Osteocyte (in vitro differentiated cells): ENCODE measurements around the gene ARID5A. TPM values are rescaled to one million over a fixed set of nuclear protein-coding genes. Genes with fewer than 3 reads are reported as not detected.

ENCODE experiments used
- DNase-seq: peaks from one replicate; pipeline ENCODE4 v3.0.0; 2021; ENCODE audit warnings: mixed read lengths; ENCODE audit not compliant: unreplicated experiment; ENCODE audit errors: extremely low spot score
- H3K27ac Mint-ChIP-seq: one replicate; pipeline ENCODE4 v1.8.0; 2021; ENCODE audit warnings: mild to moderate bottlenecking, mixed read lengths; ENCODE audit not compliant: unreplicated experiment
- H3K27me3 Mint-ChIP-seq: one replicate; pipeline ENCODE4 v1.8.0; 2021; ENCODE audit warnings: mixed read lengths; ENCODE audit not compliant: unreplicated experiment
- H3K36me3 Mint-ChIP-seq: one replicate; pipeline ENCODE4 v1.8.0; 2021; ENCODE audit warnings: mixed read lengths; ENCODE audit not compliant: unreplicated experiment
- H3K4me1 Mint-ChIP-seq: one replicate; pipeline ENCODE4 v1.8.0; 2021; ENCODE audit warnings: mixed read lengths; ENCODE audit not compliant: unreplicated experiment
- H3K4me3 Mint-ChIP-seq: one replicate; pipeline ENCODE4 v1.8.0; 2021; ENCODE audit warnings: mild to moderate bottlenecking, moderate library complexity, mixed read lengths; ENCODE audit not compliant: unreplicated experiment
- H3K9me3 Mint-ChIP-seq: one replicate; pipeline ENCODE4 v1.8.0; 2021; ENCODE audit warnings: mixed read lengths; ENCODE audit not compliant: unreplicated experiment
- CTCF ChIP-seq: fragments of 200-600 bp; sonication (generic); IDR thresholded peaks from 2 replicates; pipeline ENCODE4 v1.5.0; 2021; ENCODE audit warnings: antibody characterized with exemption, mild to moderate bottlenecking, moderate library complexity
- total RNA-seq: library from RNA; stranded (reverse); gene quantifications from 2 replicates; pipeline ENCODE4 v1.2.1, GENCODE V29; 2021

The ARID5A gene
- total RNA-seq, 1 donor from 2014 or later: 25.9 TPM

GRCh38 chr2:96594282-96594681, 57.7 kb downstream of the ARID5A start:
- no peak overlapping the region for H3K27ac Mint-ChIP-seq
- no peak for TF ChIP-seq CTCF
- H3K36me3 Mint-ChIP-seq: peaks cover 46% of the 10 kb centered on the region
- DNase-seq: no peak
- no peak overlapping the region for H3K4me3 Mint-ChIP-seq
- no peaks in the 10 kb centered on the region for H3K27me3 Mint-ChIP-seq
- no peaks in the 10 kb centered on the region for H3K9me3 Mint-ChIP-seq
- H3K4me1 Mint-ChIP-seq: no peaks in the 10 kb centered on the region

- Mint-ChIP-seq H3K4me1 (no peaks in the 10 kb centered on the region), H3K36me3 (peaks cover 49% of the 10 kb centered on the region), H3K27me3 (no peaks in the 10 kb centered on the region), H3K9me3 (no peaks in the 10 kb centered on the region), H3K27ac (no peak overlapping the region), H3K4me3 (no peak overlapping the region)
- DNase-seq: no peak
- no peak for TF ChIP-seq CTCF
Measured at GRCh38 chr2:96594691-96595152, 58.2 kb downstream of the ARID5A start.

DNA sequence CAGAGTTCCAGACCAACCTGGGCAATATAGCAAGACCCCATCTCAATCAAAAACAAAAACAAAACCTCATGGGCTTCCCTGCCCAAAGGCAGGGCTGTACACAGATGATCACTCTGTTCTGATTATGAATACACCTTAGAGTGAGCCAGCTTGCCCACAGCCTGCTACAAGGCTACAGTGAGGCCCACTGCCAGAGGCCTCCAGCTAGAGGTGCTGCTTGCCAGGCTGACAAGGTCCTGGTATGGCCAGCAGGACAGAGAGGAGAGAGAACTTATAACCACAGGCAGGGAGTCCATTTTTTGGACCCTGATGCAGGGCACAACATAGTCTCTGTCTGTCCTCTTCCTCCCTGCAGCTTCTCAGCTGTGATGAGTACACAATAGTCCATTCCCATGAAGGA, 60.0 kb downstream of the ARID5A start:
- no peak for TF ChIP-seq CTCF
- no peaks in the 10 kb centered on the region for H3K4me1 Mint-ChIP-seq
- no peaks in the 10 kb centered on the region for H3K9me3 Mint-ChIP-seq
- H3K4me3 Mint-ChIP-seq: no peak overlapping the region
- H3K27ac Mint-ChIP-seq: no peak overlapping the region
- H3K27me3 Mint-ChIP-seq: no peaks in the 10 kb centered on the region
- peaks cover 67% of the 10 kb centered on the region for H3K36me3 Mint-ChIP-seq
- DNase-seq: no peak

DNA sequence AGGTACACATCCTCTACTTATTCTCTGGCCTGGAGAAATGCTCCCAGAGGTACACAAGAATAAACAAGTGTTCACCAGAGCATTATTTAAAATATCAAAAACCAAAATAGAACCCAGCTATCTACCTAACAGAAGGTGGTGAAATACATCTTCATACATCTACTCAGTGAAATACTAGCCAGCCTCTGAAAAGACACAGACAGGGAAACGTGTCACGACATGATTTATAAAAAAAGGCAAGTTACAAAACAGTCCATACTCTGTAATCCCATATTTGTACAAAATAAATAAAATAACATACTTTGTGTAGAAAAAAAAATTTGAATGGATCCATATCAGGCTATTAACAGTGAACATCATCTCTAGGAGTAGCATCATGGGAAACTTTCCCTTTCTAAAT, 63.4 kb downstream of the ARID5A start:
- no peak for DNase-seq
- no peaks in the 10 kb centered on the region for H3K27me3 Mint-ChIP-seq

More for the DNA sequence above, 63.4 kb downstream of the ARID5A start:
- Mint-ChIP-seq H3K4me3 (no peak overlapping the region), H3K4me1 (no peaks in the 10 kb centered on the region), H3K36me3 (peaks cover 62% of the 10 kb centered on the region), H3K9me3 (no peaks in the 10 kb centered on the region), H3K27ac (no peak overlapping the region)
- no peak for TF ChIP-seq CTCF
